ENCODE results near the gene GAN.

Gene GAN

DNA sequence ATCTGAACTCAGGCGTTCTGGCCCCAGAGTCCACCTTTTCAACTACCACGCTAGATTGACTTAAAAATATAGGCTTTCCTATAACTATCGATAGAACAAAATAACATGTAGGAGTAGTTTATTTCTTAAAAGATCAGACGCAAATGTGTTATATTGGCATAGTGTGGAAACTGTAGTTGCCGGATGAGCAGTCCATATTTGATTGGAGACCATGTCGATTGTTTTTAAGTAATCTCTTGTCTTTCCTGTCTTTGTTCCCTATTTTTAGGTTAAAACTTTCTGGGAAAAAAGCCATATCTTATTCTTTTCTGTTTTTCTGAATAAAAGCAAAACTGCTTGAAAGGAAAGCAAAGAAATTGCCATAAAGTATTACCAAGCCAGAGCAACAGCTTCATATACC lies 53.1 kb downstream of the GAN start:
- Histone ChIP-seq H3K27ac (no peak overlapping the region), H3K27me3 (no peaks in the 10 kb centered on the region), H3K9me3 (no peaks in the 10 kb centered on the region), H3K4me3 (ENCODE audit: low read depth in 1 of 2, low read length in 1 of 2) (no peak overlapping the region), H3K4me1 (ENCODE audit: control insufficient read depth in 1 of 2, insufficient read depth in 1 of 2, low read depth in 1 of 2, low read length in 1 of 2) (no peaks in the 10 kb centered on the region), H3K36me3 (peaks cover 18% of the 10 kb centered on the region)
- TF ChIP-seq, protein P1, sequence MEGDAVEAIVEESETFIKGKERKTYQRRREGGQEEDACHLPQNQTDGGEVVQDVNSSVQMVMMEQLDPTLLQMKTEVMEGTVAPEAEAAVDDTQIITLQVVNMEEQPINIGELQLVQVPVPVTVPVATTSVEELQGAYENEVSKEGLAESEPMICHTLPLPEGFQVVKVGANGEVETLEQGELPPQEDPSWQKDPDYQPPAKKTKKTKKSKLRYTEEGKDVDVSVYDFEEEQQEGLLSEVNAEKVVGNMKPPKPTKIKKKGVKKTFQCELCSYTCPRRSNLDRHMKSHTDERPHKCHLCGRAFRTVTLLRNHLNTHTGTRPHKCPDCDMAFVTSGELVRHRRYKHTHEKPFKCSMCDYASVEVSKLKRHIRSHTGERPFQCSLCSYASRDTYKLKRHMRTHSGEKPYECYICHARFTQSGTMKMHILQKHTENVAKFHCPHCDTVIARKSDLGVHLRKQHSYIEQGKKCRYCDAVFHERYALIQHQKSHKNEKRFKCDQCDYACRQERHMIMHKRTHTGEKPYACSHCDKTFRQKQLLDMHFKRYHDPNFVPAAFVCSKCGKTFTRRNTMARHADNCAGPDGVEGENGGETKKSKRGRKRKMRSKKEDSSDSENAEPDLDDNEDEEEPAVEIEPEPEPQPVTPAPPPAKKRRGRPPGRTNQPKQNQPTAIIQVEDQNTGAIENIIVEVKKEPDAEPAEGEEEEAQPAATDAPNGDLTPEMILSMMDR (IDR thresholded peaks at IDR 0.05): no peak

DNA sequence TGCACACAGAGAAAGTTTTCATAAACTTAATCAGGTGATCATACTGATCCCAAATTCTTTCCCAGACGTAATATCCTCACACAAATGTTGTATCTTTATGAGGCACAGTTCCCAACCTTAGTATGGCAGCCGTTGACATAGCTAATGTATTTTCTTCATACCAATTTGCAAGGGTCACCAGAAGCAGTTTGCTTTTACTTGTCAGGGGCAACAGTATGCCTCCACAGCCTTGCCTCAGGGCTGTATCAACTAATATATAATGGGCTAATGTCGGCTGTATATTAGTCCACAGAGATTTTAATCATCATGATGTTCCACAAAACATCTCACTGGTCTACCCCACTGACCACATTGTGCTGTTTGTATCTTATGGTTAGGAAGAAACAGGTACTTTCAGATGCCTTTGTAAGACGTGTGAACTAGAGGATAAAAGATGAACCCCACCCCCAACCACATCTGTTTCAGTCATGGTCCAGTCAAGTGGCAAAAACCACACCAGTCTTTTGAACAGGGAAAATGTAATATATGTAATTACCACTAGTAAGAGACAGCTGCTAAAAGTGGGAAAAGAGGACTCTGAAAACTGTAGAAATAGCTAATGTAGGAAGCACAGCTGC lies 55.2 kb downstream of the GAN start:
- H3K27ac ChIP-seq: no peak overlapping the region
- TF ChIP-seq, protein P1 (IDR thresholded peaks at IDR 0.05): no peak
- no peak overlapping the region for H3K4me3 ChIP-seq (ENCODE audit: low read depth in 1 of 2, low read length in 1 of 2)
- H3K4me1 ChIP-seq (ENCODE audit: control insufficient read depth in 1 of 2, insufficient read depth in 1 of 2, low read depth in 1 of 2, low read length in 1 of 2): no peaks in the 10 kb centered on the region
- H3K27me3 ChIP-seq: no peaks in the 10 kb centered on the region
- no peaks in the 10 kb centered on the region for H3K9me3 ChIP-seq
- H3K36me3 ChIP-seq: peaks cover 3% of the 10 kb centered on the region

DNA sequence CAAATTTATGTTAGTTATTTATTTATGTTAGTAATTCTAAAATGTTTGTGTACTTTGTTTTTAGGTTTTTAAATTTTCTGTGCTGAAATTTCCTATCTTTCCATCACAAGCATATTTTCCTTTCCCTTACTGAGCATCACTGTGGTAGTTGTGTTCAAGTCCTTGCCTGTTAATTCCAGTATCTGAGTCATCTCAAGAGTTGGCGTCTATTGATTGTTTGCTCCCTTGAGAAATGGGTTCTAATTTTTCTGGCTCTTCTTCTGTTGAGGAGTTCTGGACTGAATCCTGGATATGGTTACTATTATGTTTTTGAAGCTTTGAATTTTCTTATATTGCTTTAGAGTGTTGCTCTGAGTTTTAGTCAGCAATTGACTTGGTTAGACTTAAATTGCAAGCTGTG lies 56.3 kb downstream of the GAN start:
- H3K4me1 ChIP-seq (ENCODE audit: control insufficient read depth in 1 of 2, insufficient read depth in 1 of 2, low read depth in 1 of 2, low read length in 1 of 2): no peaks in the 10 kb centered on the region
- H3K27ac ChIP-seq: no peak overlapping the region
- H3K36me3 ChIP-seq: no peaks in the 10 kb centered on the region
- no peak overlapping the region for H3K4me3 ChIP-seq (ENCODE audit: low read depth in 1 of 2, low read length in 1 of 2)
- TF ChIP-seq, protein P1 (IDR thresholded peaks at IDR 0.05): no peak
- H3K9me3 ChIP-seq: no peaks in the 10 kb centered on the region
- H3K27me3 ChIP-seq: no peaks in the 10 kb centered on the region

DNA sequence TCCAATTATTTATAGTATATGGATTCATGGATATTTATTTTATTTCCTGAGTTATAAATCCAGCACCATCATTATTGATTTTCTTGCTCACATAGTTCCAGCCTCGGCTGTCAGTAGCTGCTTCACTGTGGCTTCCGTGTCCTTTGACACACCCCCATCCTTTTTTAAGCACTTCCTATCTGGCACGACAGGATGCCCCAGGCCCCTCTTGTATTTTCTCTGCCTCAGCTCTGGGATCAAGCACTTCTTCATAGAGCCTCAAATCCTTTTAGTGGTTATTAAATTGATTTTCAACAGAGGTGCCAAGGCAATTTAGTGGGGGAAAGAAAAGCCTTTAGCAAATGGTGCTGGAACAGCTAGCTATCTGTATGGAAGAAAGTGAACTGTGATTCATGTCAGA lies 59.8 kb downstream of the GAN start:
- Histone ChIP-seq H3K4me3 (ENCODE audit: low read depth in 1 of 2, low read length in 1 of 2) (no peak overlapping the region), H3K27ac (no peak overlapping the region), H3K27me3 (no peaks in the 10 kb centered on the region), H3K9me3 (no peaks in the 10 kb centered on the region), H3K36me3 (peaks cover 12% of the 10 kb centered on the region), H3K4me1 (ENCODE audit: control insufficient read depth in 1 of 2, insufficient read depth in 1 of 2, low read depth in 1 of 2, low read length in 1 of 2) (no peaks in the 10 kb centered on the region)
- TF ChIP-seq, protein P1 (IDR thresholded peaks at IDR 0.05): no peak

DNA sequence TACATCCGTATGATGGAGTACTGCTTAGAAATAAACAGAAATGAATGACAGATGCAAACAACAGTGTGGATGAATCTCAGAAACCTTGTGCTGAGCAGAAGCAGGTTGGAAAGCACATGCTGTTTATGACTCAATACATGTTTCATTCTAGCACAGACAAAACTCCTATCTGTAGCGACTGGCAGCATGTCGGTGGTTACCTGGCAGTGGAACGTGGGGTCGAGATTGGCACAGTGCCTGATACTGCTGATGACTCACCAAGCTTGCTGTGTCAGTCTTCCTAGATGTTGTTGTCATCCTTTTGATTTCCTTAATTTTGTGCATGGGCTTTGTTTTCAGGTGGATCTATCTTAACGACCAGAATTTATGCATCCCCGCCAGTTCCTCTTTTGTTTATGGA lies 62.1 kb downstream of the GAN start:
- Histone ChIP-seq H3K9me3 (no peaks in the 10 kb centered on the region), H3K27me3 (no peaks in the 10 kb centered on the region), H3K4me1 (ENCODE audit: control insufficient read depth in 1 of 2, insufficient read depth in 1 of 2, low read depth in 1 of 2, low read length in 1 of 2) (no peaks in the 10 kb centered on the region), H3K36me3 (peaks cover 16% of the 10 kb centered on the region), H3K27ac (no peak overlapping the region), H3K4me3 (ENCODE audit: low read depth in 1 of 2, low read length in 1 of 2) (no peak overlapping the region)
- TF ChIP-seq, protein P1 (IDR thresholded peaks at IDR 0.05): no peak

DNA sequence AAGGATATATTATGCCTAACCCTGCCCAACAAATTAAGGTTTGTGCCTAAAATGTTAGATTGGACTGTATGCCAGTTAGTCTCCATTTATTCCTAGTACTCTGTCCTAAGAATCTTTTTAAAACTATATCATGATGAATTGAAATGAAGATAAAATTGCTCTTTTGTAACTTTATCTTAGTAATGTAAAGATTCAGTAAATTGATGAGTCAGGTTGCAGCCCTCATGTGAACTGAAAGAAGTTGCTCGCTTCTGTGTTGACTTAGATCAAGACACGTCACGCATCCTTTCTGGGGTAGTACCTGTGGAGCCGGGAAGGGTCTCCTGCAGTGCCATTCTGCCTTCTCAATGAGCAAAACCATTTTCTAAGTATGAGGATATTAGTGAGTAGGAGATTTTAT lies 63.3 kb downstream of the GAN start:
- Histone ChIP-seq H3K27me3 (no peaks in the 10 kb centered on the region), H3K9me3 (no peaks in the 10 kb centered on the region), H3K27ac (no peak overlapping the region), H3K36me3 (peaks cover 16% of the 10 kb centered on the region), H3K4me1 (ENCODE audit: control insufficient read depth in 1 of 2, insufficient read depth in 1 of 2, low read depth in 1 of 2, low read length in 1 of 2) (no peaks in the 10 kb centered on the region), H3K4me3 (ENCODE audit: low read depth in 1 of 2, low read length in 1 of 2) (no peak overlapping the region)
- TF ChIP-seq, protein P1 (IDR thresholded peaks at IDR 0.05): no peak

All from neutrophil (primary cell).